HL-60 (cell line): ENCODE results near the gene BCL2.

ENCODE experiments used
- DNase-seq, 2 experiments: peaks; one replicate each; pipeline ENCODE4 v3.0.0-alpha.2; 2010 to 2020; ENCODE audit warnings: low read depth in 1 of 2, low spot score in 1 of 2
- H3K27ac ChIP-seq: fragments of 250-450 bp; sonication (Bioruptor Pico); replicated peaks from 2 replicates; pipeline ENCODE4 v1.5.1; 2020; ENCODE audit warnings: mild to moderate bottlenecking, moderate library complexity
- H3K27me3 ChIP-seq: fragments of 250-450 bp; sonication (Bioruptor Pico); 2 replicates; pipeline ENCODE4 v1.5.1; 2021; ENCODE audit warnings: mild to moderate bottlenecking, moderate library complexity; ENCODE audit not compliant: insufficient read depth, poor library complexity, severe bottlenecking
- H3K4me3 ChIP-seq: replicated peaks from 2 replicates; pipeline ENCODE4 v1.5.1; 2011; ENCODE audit warnings: mild to moderate bottlenecking, control low read depth, low read length; ENCODE audit not compliant: insufficient read depth
- GABPA ChIP-seq: IDR thresholded peaks from 2 replicates; pipeline ENCODE4 v1.6.1; 2012; ENCODE audit warnings: low read depth
- POLR2AphosphoS5 ChIP-seq: IDR thresholded peaks from 2 replicates; pipeline ENCODE4 v1.6.1; 2012; ENCODE audit warnings: low read depth
- SPI1 ChIP-seq: IDR thresholded peaks from 2 replicates; pipeline ENCODE4 v1.6.1; 2012; ENCODE audit warnings: low read depth, mild to moderate bottlenecking, borderline replicate concordance
- TF ChIP-seq, protein P1 (sequence below): IDR thresholded peaks from 2 replicates; pipeline ENCODE4 v1.6.1; 2012; ENCODE audit warnings: low read depth; ENCODE audit not compliant: insufficient replicate concordance
- TF ChIP-seq, protein P2 (sequence below): IDR thresholded peaks from one replicate; pipeline ENCODE4 v1.5.1; 2011; ENCODE audit warnings: low read length, control low read depth, inconsistent platforms; ENCODE audit not compliant: insufficient read depth

Gene BCL2

GRCh38 chr18:63148449-63149301 is 170.9 kb downstream of the BCL2 start:
- Histone ChIP-seq H3K27ac (no peak overlapping the region), H3K4me3 (no peak overlapping the region), H3K27me3 (no peaks in the 10 kb centered on the region)
- no peak for DNase-seq
- TF ChIP-seq, protein P1, sequence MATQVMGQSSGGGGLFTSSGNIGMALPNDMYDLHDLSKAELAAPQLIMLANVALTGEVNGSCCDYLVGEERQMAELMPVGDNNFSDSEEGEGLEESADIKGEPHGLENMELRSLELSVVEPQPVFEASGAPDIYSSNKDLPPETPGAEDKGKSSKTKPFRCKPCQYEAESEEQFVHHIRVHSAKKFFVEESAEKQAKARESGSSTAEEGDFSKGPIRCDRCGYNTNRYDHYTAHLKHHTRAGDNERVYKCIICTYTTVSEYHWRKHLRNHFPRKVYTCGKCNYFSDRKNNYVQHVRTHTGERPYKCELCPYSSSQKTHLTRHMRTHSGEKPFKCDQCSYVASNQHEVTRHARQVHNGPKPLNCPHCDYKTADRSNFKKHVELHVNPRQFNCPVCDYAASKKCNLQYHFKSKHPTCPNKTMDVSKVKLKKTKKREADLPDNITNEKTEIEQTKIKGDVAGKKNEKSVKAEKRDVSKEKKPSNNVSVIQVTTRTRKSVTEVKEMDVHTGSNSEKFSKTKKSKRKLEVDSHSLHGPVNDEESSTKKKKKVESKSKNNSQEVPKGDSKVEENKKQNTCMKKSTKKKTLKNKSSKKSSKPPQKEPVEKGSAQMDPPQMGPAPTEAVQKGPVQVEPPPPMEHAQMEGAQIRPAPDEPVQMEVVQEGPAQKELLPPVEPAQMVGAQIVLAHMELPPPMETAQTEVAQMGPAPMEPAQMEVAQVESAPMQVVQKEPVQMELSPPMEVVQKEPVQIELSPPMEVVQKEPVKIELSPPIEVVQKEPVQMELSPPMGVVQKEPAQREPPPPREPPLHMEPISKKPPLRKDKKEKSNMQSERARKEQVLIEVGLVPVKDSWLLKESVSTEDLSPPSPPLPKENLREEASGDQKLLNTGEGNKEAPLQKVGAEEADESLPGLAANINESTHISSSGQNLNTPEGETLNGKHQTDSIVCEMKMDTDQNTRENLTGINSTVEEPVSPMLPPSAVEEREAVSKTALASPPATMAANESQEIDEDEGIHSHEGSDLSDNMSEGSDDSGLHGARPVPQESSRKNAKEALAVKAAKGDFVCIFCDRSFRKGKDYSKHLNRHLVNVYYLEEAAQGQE, result no peak
- TF ChIP-seq POLR2AphosphoS5, result no peak
- TF ChIP-seq GABPA, result no peak
- no peak for TF ChIP-seq SPI1
- TF ChIP-seq, protein P2, sequence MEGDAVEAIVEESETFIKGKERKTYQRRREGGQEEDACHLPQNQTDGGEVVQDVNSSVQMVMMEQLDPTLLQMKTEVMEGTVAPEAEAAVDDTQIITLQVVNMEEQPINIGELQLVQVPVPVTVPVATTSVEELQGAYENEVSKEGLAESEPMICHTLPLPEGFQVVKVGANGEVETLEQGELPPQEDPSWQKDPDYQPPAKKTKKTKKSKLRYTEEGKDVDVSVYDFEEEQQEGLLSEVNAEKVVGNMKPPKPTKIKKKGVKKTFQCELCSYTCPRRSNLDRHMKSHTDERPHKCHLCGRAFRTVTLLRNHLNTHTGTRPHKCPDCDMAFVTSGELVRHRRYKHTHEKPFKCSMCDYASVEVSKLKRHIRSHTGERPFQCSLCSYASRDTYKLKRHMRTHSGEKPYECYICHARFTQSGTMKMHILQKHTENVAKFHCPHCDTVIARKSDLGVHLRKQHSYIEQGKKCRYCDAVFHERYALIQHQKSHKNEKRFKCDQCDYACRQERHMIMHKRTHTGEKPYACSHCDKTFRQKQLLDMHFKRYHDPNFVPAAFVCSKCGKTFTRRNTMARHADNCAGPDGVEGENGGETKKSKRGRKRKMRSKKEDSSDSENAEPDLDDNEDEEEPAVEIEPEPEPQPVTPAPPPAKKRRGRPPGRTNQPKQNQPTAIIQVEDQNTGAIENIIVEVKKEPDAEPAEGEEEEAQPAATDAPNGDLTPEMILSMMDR, result no peak

DNA sequence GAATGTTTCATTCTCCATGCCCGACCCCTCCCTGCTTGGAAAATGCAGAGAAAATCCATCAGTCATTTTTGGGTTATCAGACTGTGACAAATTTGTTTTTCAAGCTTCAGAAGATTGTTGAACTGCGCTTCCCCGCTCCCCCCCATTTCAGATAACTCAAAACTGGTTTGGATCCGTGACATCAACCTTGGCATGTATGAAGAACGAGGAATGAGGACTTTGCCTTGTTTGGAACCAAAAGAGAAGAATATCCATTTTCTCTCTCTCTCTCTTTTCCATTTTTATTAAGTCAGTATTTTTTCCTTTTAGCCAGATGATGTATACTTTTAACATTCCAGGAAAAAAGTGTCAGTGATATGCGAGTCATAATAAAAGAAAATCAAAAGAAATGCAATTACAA is 171.6 kb downstream of the BCL2 start:
- Histone ChIP-seq H3K27ac (no peak overlapping the region), H3K4me3 (no peak overlapping the region), H3K27me3 (no peaks in the 10 kb centered on the region)
- TF ChIP-seq POLR2AphosphoS5 (no peak), GABPA (no peak), SPI1 (no peak)
- TF ChIP-seq, protein P1, result no peak
- TF ChIP-seq, protein P2, result no peak
- DNase-seq, result no peak

DNA sequence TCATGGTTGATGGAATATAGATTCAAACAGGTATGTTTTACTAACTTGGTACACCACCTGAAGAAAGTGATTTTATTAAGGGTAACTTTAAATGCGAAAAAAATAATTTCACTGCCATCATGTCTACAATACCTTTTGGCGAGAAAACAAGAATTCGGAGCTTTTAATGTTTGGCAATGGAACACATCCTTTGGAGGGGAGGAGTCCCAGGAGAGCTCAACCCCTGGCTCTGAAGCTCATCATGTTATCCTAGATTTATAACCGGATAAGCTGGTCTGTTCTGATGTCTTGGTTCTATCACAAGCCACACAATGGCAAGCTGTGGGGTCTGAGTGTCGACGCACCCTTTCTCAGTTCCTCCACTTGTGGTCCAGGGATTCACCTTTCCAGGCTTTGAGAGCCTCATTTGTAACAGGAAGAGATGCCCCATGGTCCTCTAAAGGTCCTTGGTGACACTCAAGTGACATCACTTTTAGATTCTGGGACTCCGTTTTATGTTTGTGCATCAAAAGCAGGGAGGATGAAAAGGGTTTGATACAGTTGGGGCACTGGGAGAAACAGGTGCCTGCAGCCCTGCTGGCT is 172.7 kb downstream of the BCL2 start:
- Histone ChIP-seq H3K27me3 (no peaks in the 10 kb centered on the region), H3K27ac (no peak overlapping the region), H3K4me3 (no peak overlapping the region)
- TF ChIP-seq, protein P2, result no peak
- no peak for TF ChIP-seq SPI1
- TF ChIP-seq GABPA, result no peak
- TF ChIP-seq, protein P1, result no peak
- TF ChIP-seq POLR2AphosphoS5, result no peak
- DNase-seq, result no peak
